Heart right ventricle (tissue), 16 donors: Measurements from ENCODE around the gene IFNL2. TPM values are rescaled to one million over a fixed set of nuclear protein-coding genes. Genes with fewer than 3 reads are reported as not detected.

ENCODE experiments used
- ATAC-seq, 8 donors: fragments of 200-7000 bp; cut with Tn5 transposase; one replicate each; pipeline ENCODE4 v1.9.1; 2020; ENCODE audit warnings: mild to moderate bottlenecking in 8 of 8, moderate library complexity in 8 of 8, moderate number of reproducible peaks in 1 of 8
- DNase-seq, 2 donors: peaks; one replicate each; pipeline ENCODE4 v3.0.0-alpha.2; 2020
- H3K27ac ChIP-seq, 10 donors: fragments of 200-600 bp; sonication (generic) in 2 of 10; one replicate each; pipeline versions ENCODE4 v1.5.0 to v1.8.0; 2020 to 2022; ENCODE audit warnings: mild to moderate bottlenecking in 3 of 10
- H3K27me3 ChIP-seq, 7 donors: fragments of 200-600 bp; one replicate each; pipeline ENCODE4 v1.8.0; 2021 to 2022; ENCODE audit warnings: mild to moderate bottlenecking in 2 of 7
- H3K36me3 ChIP-seq, 9 donors: fragments of 200-600 bp; sonication (generic) in 1 of 9; one replicate each; pipeline versions ENCODE4 v1.5.0 to v1.8.0; 2020 to 2022; ENCODE audit warnings: mild to moderate bottlenecking in 2 of 9
- H3K4me1 ChIP-seq, 9 donors: fragments of 200-600 bp; sonication (generic) in 1 of 9; one replicate each; pipeline versions ENCODE4 v1.5.0 to v1.8.0; 2020 to 2022; ENCODE audit warnings: mild to moderate bottlenecking in 4 of 9
- H3K4me3 ChIP-seq, 10 donors: fragments of 200-600 bp; sonication (generic) in 2 of 10; one replicate each; pipeline versions ENCODE4 v1.5.0 to v1.8.0; 2020 to 2022; ENCODE audit warnings: mild to moderate bottlenecking in 7 of 10, moderate library complexity in 2 of 10
- H3K9me3 ChIP-seq, 11 donors: fragments of 200-600 bp in 10 of 11; sonication (generic) in 2 of 11; one replicate each; pipeline versions ENCODE4 v1.5.0 to v1.8.0; 2013 to 2022; ENCODE audit warnings: mild to moderate bottlenecking in 2 of 11, control low read depth in 1 of 11, moderate library complexity in 1 of 11
- WGBS, 2 donors: extraction: QIAGEN DNeasy Blood & Tissue Kit; methylation state at CpG; one replicate each; pipeline ENCODE4 v1.1.7; 2013; ENCODE audit warnings: inconsistent platforms in 1 of 2; 5-methylcytosine and 5-hydroxymethylcytosine counted together
- intact Hi-C, 10 donors: fragments of 100-400 bp; cut with DNase I; formaldehyde crosslinking; loops; one replicate each; pipeline versions ENCODE4 v1.11.1 to v1.14.2; 2022
- polyA plus RNA-seq, 2 donors: library from polyadenylated mRNA; stranded (reverse); fragments of 200-250 nt; gene quantifications; one replicate each; pipeline ENCODE4 v1.2.3, GENCODE V29; 2013
- total RNA-seq, 10 donors: library from RNA; stranded (reverse); fragmentation: NEBNext Ultra II Directional in 3 of 10; extraction: Animal tissue kit (Norgen Biotek cat#: 25700) in 3 of 10; gene quantifications; one replicate each; pipeline versions ENCODE4 v1.2.1 to v1.2.4, GENCODE V29; 2021 to 2023
- TF ChIP-seq, protein P1 (sequence below), 9 donors: fragments of 200-600 bp; sonication (generic) in 2 of 9; IDR thresholded peaks; one replicate each; pipeline versions ENCODE4 v1.5.0 to v1.8.0; 2021 to 2022; ENCODE audit warnings: antibody characterized with exemption in 9 of 9, mild to moderate bottlenecking in 5 of 9, moderate library complexity in 1 of 9
- donor health status: Arrhythmogenic right ventricular cardiomyopathy.
- donor health status: ischemic (EF 13 %, LVEDD 7.1; RV severe dilation, severe dysfunction).
- donor health status: healthy with polysubstance abuse.
- donor health status: DM: no; HTN: yes; CAD: no.
- donor health status: DM: no; HTN: no; CAD: no.
- donor health status: ischemic (EF 25% LVEDD 6.9; RV normal size, moderate dysfunction).
- donor health status: ischemic (EF 25% LVEDD 5.7; RV mildly dilated, moderate dysfunction).
- donor health status: healthy.
- donor health status: DM: yes; HTN: yes; CAD: no.
- donor health status: Ischemic cardiomyopathy.
- donor health status: ischemic (EF 35%, LVEDD 5.7; RV mildly dilated, moderate dysfunction).
- donor health status: nonischemic (EF 11% LVEDD 7.7; RV severe dilation, severe dysfunction).
- donor health status: DM: yes; HTN: yes; CAD: no.
- donor health status: PGD.
- donor health status: ischemic (EF 29% LVEDD 5.4; RV normal size, mild dysfunction).
- donor health status: nonischemic (EF 23%, LVEDD 6.1; RV moderate dilation, normal function).

The IFNL2 gene
- total and polyA plus RNA-seq, 12 donors = not detected

DNA sequence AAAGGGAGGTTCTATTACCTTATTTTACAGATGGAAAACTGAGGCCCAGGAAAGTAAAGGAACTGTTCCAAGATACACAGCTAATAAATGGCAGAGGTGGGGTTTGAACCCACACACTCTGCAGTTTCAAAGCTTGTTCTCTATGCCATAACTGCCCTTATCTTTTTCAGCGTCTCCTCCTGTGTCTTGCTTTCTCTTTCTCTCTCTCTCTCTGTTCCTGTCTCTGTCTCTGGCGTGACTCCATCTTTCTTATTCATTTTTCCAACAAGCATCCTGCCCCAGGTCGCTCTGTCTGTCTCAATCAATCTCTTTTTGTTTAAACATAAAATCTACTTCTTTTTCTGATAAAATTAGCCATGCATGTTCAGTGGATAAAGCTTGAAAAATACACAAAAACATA is 16.4 kb upstream of the IFNL2 start:
- no peak for ATAC-seq

DNA sequence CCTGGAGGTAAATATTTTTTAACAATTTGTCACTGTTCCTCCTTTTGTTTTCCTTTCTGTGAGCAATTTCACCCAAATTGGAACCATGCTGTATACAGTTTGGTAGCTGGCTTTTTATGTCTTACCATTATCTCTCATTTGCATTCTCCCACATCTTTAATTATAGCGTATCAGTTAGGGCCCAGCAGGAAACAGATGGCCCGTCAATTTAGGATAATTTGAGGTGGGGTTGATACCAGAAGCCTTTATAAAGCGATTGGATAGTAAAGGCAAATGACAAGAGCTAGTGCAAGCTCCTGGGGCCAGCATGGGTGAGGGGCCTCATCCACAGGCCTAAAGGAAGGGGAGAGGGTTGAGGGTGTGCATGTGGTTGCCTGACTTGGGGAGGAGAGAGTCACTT is 15.7 kb upstream of the IFNL2 start:
- TF ChIP-seq, protein P1, sequence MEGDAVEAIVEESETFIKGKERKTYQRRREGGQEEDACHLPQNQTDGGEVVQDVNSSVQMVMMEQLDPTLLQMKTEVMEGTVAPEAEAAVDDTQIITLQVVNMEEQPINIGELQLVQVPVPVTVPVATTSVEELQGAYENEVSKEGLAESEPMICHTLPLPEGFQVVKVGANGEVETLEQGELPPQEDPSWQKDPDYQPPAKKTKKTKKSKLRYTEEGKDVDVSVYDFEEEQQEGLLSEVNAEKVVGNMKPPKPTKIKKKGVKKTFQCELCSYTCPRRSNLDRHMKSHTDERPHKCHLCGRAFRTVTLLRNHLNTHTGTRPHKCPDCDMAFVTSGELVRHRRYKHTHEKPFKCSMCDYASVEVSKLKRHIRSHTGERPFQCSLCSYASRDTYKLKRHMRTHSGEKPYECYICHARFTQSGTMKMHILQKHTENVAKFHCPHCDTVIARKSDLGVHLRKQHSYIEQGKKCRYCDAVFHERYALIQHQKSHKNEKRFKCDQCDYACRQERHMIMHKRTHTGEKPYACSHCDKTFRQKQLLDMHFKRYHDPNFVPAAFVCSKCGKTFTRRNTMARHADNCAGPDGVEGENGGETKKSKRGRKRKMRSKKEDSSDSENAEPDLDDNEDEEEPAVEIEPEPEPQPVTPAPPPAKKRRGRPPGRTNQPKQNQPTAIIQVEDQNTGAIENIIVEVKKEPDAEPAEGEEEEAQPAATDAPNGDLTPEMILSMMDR (IDR thresholded peaks at IDR 0.05) = no peak
- intact Hi-C loops = no loop called here
- Histone ChIP-seq H3K27me3 (peaks cover 17 to 84% (median 54%) of the 10 kb centered on the region in 7 donors), H3K4me1 (peaks cover 0 to 8% (median 4%) of the 10 kb centered on the region in 9 donors), H3K4me3 (no peak overlapping the region), H3K36me3 (no peaks in the 10 kb centered on the region), H3K27ac (no peak overlapping the region), H3K9me3 (peaks cover 0 to 9% (median 0%) of the 10 kb centered on the region in 11 donors)
- no peak for ATAC-seq
- WGBS, 2 donors = 33 to 34% methylated on average over 3 of the region's 3 CpGs
- DNase-seq = no peak

More for the DNA sequence above, 16.4 kb upstream of the IFNL2 start:
- Histone ChIP-seq H3K27me3 (peaks cover 21 to 85% (median 60%) of the 10 kb centered on the region in 7 donors), H3K27ac (no peak overlapping the region), H3K36me3 (no peaks in the 10 kb centered on the region), H3K9me3 (peaks cover 0 to 4% (median 0%) of the 10 kb centered on the region in 11 donors), H3K4me3 (no peak overlapping the region), H3K4me1 (peaks cover 0 to 14% (median 8%) of the 10 kb centered on the region in 9 donors)
- WGBS, 2 donors = 40 to 59% methylated on average over 3 of the region's 3 CpGs
- TF ChIP-seq, protein P1 (IDR thresholded peaks at IDR 0.05) = no peak
- intact Hi-C loops = no loop called here
- DNase-seq = no peak

DNA sequence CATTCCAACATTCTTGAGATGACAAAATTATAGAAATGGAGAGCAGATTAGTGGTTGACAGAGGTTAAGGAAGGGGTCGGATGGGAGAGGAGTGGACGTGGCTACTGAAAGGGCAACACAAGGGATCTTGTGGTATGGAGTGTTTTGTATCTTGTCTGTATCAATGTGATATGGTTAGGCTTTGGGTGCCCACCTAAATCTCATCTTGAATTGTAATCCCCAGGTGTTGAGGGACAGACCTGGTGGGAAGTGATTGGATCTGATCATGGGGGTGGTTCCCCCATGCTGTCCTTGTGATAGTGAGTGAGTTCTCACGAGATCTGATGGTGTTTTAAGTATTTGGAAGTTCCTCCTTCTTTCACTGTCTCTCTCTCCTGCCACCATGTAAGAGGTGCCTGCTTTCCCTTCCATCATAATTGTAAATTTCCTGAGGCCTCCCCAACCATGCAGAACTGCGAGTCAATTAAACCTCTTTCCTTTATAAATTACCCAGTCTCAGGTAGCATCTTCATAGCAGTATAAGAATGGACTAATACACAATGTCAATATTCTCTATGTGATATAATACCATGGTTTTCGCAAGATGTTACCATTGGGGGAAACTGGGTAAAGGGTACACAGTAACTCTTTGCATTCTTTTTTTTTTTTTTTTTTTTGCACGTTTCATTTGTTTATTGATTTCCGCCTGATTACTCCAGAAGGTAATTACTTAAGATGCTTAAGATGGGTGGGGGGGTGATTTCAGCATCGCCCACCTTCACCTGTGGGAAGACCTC is 14.6 kb upstream of the IFNL2 start:
- DNase-seq (no peak), ATAC-seq (no peak)
- Histone ChIP-seq H3K36me3 (no peaks in the 10 kb centered on the region), H3K4me3 (no peak overlapping the region), H3K9me3 (peaks cover 0 to 9% (median 0%) of the 10 kb centered on the region in 11 donors), H3K4me1 (no peaks in the 10 kb centered on the region), H3K27me3 (peaks cover 6 to 82% (median 46%) of the 10 kb centered on the region in 7 donors), H3K27ac (no peak overlapping the region)
- TF ChIP-seq, protein P1 (IDR thresholded peaks at IDR 0.05) = no peak
- intact Hi-C loops = no loop called here
- 78 to 84% methylated on average over 8 of the region's 8 CpGs for WGBS, 2 donors

DNA sequence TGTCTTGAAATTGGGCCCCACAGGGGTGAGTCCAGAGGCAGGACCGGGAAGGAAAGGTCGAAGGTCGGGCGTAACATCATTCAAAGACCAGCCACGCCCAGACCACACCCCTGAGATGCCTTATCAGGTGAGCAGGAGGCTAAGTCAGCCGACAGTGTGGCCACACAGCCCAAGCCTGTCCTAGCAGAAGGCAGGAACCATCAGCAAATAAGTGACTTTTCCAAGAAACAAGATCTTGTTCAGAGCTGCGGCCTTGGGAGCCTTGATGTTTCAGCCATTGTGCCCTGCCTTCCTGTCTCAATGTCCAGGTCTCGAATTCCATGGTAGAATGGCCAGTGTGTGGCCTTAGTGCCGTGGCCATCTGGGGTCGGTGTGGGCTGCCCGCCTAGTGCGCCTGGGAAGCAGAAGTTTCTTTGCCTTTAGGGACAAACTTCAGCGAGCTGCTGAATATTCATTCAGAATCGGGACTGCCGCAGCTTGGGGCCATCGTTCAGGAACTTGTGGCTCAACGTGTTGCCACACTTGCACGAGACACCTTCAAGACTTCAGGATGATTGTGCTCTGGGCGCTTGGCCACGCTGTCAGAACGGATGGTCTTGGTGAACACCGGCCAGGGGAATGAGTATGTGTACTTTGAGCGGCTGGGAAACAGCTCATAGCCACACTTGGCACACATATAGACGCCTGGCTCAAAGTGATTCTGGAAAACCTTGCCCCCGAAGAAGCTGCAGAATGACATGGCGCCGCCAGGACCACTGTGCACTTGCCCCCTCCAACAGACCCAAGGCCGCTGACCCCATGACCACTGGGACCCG is 13.5 kb upstream of the IFNL2 start:
- Histone ChIP-seq H3K27me3 (peaks cover 0 to 79% (median 39%) of the 10 kb centered on the region in 7 donors), H3K36me3 (no peaks in the 10 kb centered on the region), H3K9me3 (peaks cover 0 to 9% (median 0%) of the 10 kb centered on the region in 11 donors), H3K4me3 (no peak overlapping the region), H3K27ac (no peak overlapping the region), H3K4me1 (no peaks in the 10 kb centered on the region)
- intact Hi-C loops = no loop called here
- WGBS, 2 donors = 83 to 84% methylated on average over 29 of the region's 29 CpGs
- no peak for ATAC-seq
- no peak for DNase-seq
- TF ChIP-seq, protein P1 (IDR thresholded peaks at IDR 0.05) = no peak
